Esophagus muscularis mucosa (tissue), 3 donors: ENCODE data around the gene CNTRL.

Source experiments
- POLR2A ChIP-seq: fragments of 450-650 bp; IDR thresholded peaks from one replicate; pipeline ENCODE4 v1.6.1; 2017; ENCODE audit warnings: antibody characterized with exemption, moderate library complexity, mild to moderate bottlenecking, low read depth
- TF ChIP-seq, protein P1 (sequence below), 3 experiments: fragments of 200-600 bp in 2 of 3; fragments of 450-650 bp in 1 of 3; sonication (generic) in 2 of 3; IDR thresholded peaks; one replicate each; pipeline ENCODE4 v1.5.1; 2017 to 2019; ENCODE audit warnings: antibody characterized with exemption in 3 of 3, mild to moderate bottlenecking in 2 of 3, moderate library complexity in 1 of 3

DNA sequence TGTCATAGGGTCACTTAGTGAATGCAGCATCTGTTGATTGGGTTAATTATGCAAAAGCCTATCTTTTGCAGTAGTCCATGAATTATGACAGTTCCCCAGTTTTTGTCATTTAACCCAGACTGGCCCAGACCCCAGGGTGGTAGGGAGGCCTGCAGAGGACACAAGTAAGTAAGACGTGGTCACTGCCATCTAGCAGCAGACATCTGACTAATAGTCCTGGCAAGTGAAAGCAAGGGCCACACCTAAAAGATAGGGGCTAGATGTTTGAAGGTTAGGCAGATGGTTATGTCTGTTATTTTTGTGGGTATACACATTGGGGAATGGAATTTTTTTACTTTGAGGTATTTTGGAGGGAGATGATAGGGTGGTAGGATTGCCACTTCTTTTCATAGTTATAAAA is 78.9 kb downstream of the CNTRL start:
- TF ChIP-seq, protein P1, sequence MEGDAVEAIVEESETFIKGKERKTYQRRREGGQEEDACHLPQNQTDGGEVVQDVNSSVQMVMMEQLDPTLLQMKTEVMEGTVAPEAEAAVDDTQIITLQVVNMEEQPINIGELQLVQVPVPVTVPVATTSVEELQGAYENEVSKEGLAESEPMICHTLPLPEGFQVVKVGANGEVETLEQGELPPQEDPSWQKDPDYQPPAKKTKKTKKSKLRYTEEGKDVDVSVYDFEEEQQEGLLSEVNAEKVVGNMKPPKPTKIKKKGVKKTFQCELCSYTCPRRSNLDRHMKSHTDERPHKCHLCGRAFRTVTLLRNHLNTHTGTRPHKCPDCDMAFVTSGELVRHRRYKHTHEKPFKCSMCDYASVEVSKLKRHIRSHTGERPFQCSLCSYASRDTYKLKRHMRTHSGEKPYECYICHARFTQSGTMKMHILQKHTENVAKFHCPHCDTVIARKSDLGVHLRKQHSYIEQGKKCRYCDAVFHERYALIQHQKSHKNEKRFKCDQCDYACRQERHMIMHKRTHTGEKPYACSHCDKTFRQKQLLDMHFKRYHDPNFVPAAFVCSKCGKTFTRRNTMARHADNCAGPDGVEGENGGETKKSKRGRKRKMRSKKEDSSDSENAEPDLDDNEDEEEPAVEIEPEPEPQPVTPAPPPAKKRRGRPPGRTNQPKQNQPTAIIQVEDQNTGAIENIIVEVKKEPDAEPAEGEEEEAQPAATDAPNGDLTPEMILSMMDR (IDR thresholded peaks at IDR 0.05): no peak
- TF ChIP-seq POLR2A: no peak
